Measurements from ENCODE around the gene BORCS5.

- TF ChIP-seq EZH2 (IDR thresholded peaks at IDR 0.05; ENCODE audit: borderline replicate concordance, low read length) (no peak), CTCF (IDR thresholded peaks at IDR 0.05; ENCODE audit: low read length) (no peak)
These were observed 35.5 kb downstream of the BORCS5 start for GRCh38 chr12:12392413-12392812.

All from OCI-LY1 (cell line).